Vagina (tissue), 2 donors: ENCODE data around the gene FSD1. TPM values are rescaled to one million over a fixed set of nuclear protein-coding genes. Genes with fewer than 3 reads are reported as not detected.

Source experiments
- DNase-seq, 2 donors: peaks; one replicate each; pipeline ENCODE4 v3.0.0-alpha.2; 2017; ENCODE audit errors: extremely low spot score in 2 of 2
- H3K27ac ChIP-seq: fragments of 200-600 bp; sonication (generic); one replicate; pipeline ENCODE4 v1.5.1; 2019
- H3K27me3 ChIP-seq: fragments of 200-600 bp; sonication (generic); one replicate; pipeline ENCODE4 v1.5.1; 2019
- H3K36me3 ChIP-seq, 2 donors: fragments of 200-600 bp; sonication (generic); one replicate each; pipeline ENCODE4 v1.5.1; 2017 to 2019
- H3K4me1 ChIP-seq: fragments of 200-600 bp; sonication (generic); one replicate; pipeline ENCODE4 v1.5.1; 2019
- H3K4me3 ChIP-seq, 2 donors: fragments of 200-600 bp; sonication (generic); 1 replicate in 1 of 2; 2 replicates in 1 of 2; pipeline ENCODE4 v1.5.1; 2016 to 2019
- H3K9me3 ChIP-seq: fragments of 200-600 bp; sonication (generic); one replicate; pipeline ENCODE4 v1.5.1; 2019
- POLR2A ChIP-seq, 2 donors: fragments of 450-650 bp; IDR thresholded peaks; one replicate each; pipeline ENCODE4 v1.6.1; 2017; ENCODE audit warnings: antibody characterized with exemption in 2 of 2, mild to moderate bottlenecking in 2 of 2, moderate library complexity in 2 of 2
- POLR2AphosphoS5 ChIP-seq, 2 donors: sonication (generic); formaldehyde crosslinking; IDR thresholded peaks; one replicate each; pipeline ENCODE4 v1.9.0; 2017; ENCODE audit warnings: antibody characterized with exemption in 2 of 2, mild to moderate bottlenecking in 2 of 2, low read depth in 1 of 2; ENCODE audit not compliant: insufficient read depth in 1 of 2
- intact Hi-C: fragments of 100-400 bp; cut with DNase I; formaldehyde crosslinking; loops from one replicate; pipeline ENCODE4 v1.15.1; 2023
- total RNA-seq: library from RNA; depleted of rRNA; stranded (reverse); fragments of >200 nt; gene quantifications from one replicate; pipeline ENCODE4 v1.2.3, GENCODE V29; 2016
- TF ChIP-seq, protein P1 (sequence below), 3 experiments: fragments of 450-650 bp in 2 of 3; fragments of 200-600 bp in 1 of 3; sonication (generic) in 1 of 3; IDR thresholded peaks; one replicate each; pipeline ENCODE4 v1.5.1; 2017 to 2019; ENCODE audit warnings: antibody characterized with exemption in 3 of 3, mild to moderate bottlenecking in 2 of 3, moderate library complexity in 2 of 3

Gene FSD1
- total RNA-seq, 1 donor from 2014 or later, result 1.7 TPM

DNA sequence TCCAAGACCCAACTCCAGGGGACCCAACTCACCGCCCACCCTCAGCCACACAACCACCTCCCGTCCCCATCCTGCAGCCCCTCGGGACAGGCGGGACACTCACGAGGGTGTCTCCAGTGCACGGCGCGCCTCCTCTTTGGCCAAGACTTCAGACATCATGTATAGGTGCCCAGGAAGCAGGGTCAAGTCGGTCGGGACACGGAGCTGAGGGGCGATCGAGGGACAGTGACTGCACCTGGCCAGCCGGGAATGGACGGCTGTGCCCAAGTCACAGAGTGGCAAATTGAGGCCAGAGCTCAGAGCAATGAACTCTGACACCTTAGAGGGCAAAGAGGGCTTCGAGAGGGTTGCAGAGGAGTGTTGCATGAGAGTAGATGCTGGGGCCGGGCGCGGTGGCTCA, 25.5 kb downstream of the FSD1 start:
- no peaks in the 10 kb centered on the region for H3K9me3 ChIP-seq
- H3K4me1 ChIP-seq, result peaks cover 22% of the 10 kb centered on the region
- no peaks in the 10 kb centered on the region for H3K27me3 ChIP-seq
- DNase-seq, result no peak
- H3K4me3 ChIP-seq, result no peak overlapping the region
- intact Hi-C loops, result no loop called here
- H3K36me3 ChIP-seq, result no peaks in the 10 kb centered on the region
- TF ChIP-seq, protein P1, sequence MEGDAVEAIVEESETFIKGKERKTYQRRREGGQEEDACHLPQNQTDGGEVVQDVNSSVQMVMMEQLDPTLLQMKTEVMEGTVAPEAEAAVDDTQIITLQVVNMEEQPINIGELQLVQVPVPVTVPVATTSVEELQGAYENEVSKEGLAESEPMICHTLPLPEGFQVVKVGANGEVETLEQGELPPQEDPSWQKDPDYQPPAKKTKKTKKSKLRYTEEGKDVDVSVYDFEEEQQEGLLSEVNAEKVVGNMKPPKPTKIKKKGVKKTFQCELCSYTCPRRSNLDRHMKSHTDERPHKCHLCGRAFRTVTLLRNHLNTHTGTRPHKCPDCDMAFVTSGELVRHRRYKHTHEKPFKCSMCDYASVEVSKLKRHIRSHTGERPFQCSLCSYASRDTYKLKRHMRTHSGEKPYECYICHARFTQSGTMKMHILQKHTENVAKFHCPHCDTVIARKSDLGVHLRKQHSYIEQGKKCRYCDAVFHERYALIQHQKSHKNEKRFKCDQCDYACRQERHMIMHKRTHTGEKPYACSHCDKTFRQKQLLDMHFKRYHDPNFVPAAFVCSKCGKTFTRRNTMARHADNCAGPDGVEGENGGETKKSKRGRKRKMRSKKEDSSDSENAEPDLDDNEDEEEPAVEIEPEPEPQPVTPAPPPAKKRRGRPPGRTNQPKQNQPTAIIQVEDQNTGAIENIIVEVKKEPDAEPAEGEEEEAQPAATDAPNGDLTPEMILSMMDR (IDR thresholded peaks at IDR 0.05), result no peak
- H3K27ac ChIP-seq, result no peak overlapping the region

DNA sequence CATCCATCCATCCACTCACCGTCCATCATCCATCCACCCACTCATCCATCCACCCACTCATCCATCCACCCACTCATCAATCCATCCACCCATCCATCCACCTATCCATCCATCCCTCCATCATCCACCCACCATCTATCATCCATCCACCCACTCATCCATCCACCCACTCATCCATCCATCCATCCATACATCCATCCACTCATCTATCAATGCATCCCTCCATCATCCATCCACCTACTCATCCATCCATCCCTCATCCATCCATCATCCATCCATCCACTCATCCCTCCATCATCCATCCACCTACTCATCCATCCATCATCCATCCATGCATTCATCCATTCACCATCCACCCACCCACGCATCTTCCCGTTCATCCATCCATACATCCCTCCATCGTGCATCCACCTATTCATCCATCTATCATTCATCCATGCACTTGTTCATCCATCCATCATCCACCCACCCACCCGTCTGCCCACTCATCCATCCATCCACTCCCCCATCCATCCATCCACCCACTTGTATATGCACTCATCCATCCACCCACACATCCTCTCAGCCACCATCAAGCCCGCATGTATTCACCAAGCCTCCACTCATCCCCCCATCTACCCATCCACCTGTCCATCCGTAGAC, 30.7 kb downstream of the FSD1 start:
- H3K4me3 ChIP-seq, result no peak overlapping the region
- H3K4me1 ChIP-seq, result peaks cover 6% of the 10 kb centered on the region
- DNase-seq, result no peak
- intact Hi-C loops, result no loop called here
- TF ChIP-seq POLR2A (IDR thresholded peaks at IDR 0.05) (no peak), POLR2AphosphoS5 (IDR thresholded peaks at IDR 0.05; ENCODE audit: insufficient read depth in 1 of 2, low read depth in 1 of 2) (no peak)
- TF ChIP-seq, protein P1 (IDR thresholded peaks at IDR 0.05), result no peak
- no peaks in the 10 kb centered on the region for H3K36me3 ChIP-seq
- no peaks in the 10 kb centered on the region for H3K27me3 ChIP-seq
- H3K9me3 ChIP-seq, result no peaks in the 10 kb centered on the region
- no peak overlapping the region for H3K27ac ChIP-seq

DNA sequence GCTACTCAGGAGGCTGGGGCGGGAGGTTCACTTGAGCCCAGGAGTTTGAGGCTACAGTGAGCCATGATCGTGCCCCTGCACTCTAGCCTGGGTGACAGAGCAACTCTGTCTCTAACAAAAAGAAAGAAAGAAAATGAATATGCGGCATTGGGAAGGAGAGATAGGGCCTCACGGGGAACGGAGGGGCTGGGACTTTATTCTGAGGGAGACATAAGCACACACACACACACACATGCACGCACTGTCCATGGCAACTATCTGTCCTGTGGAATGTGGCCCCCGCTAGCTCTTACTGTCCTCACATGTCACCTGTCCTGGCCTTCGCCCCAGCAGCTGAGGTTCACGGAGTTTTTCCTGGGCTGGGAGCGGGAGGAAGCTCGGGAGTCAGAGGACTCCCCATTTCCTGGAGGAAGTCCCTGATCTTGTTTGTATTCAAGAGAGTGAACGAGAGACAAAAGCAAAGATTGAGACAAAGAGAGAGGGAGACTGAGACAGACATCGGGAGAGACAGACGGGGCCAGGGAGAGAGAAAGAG, 33.6 kb downstream of the FSD1 start:
- no peaks in the 10 kb centered on the region for H3K9me3 ChIP-seq
- H3K36me3 ChIP-seq, result no peaks in the 10 kb centered on the region
- TF ChIP-seq POLR2AphosphoS5 (IDR thresholded peaks at IDR 0.05; ENCODE audit: insufficient read depth in 1 of 2, low read depth in 1 of 2) (no peak), POLR2A (IDR thresholded peaks at IDR 0.05) (no peak)
- TF ChIP-seq, protein P1 (IDR thresholded peaks at IDR 0.05), result no peak
- H3K4me3 ChIP-seq, result peak overlapping the region; percentile 49 to 57
- no peak for DNase-seq
- H3K27me3 ChIP-seq, result no peaks in the 10 kb centered on the region
- intact Hi-C loops, result no loop called here
- H3K27ac ChIP-seq, result peak overlapping the region; percentile 78
- peaks cover 11% of the 10 kb centered on the region for H3K4me1 ChIP-seq

DNA sequence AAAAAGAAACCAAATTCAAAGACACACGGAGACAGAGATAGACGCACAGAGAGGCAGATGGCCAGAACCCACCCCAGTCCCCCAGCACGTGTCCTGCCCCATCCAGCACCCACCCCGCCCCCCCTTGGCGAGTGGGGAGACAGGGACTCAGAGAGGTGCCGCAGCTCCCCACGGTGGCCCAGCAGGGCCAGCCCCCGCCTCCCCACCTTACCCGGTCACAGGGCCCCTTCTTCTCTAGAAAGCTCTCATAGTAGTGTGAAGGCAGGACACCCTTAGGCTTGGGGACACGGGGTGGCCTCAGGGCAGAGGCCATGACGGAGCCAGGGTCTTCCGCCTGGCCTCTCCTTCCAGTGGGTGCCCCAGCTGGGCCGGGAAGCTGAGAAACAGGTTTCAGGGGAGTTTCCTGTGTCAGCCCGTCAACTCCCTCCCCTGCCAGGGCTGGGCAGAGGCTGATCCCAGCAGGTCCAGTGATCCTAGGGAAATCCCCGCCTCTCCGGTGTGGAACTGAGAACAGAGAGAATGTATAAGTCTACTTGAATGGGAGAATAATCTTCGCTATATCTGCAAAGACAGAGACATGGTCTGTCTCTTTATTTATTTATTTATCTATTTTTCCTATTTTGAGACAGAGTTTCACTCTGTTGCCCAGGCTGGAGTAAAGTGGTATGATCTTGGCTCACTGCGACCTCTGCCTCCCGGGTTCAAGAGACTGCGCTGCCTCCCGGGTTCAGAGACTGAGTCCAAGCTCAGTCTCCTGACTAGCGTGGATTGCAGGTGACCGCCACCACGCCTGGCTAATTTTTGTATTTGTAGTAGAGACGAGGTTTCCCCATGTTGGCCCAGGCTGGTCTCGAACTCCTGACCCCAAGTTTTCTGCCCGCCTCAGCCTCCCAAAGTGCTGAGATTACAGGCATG, 34.3 kb downstream of the FSD1 start, which contains the start of gene STAP2:
Gene STAP2, minus strand, starts transcription at position 387 of the 915 bp plus-strand sequence. Its CDS starts 74 bp downstream, at position 313.
- H3K27ac ChIP-seq, result peak within 1 kb of the TSS; percentile 78
- TF ChIP-seq, protein P1 (IDR thresholded peaks at IDR 0.05), result no peak
- TF ChIP-seq POLR2AphosphoS5 (IDR thresholded peaks at IDR 0.05; ENCODE audit: insufficient read depth in 1 of 2, low read depth in 1 of 2), result peak; percentile 9 to 51
- no peak for TF ChIP-seq POLR2A (IDR thresholded peaks at IDR 0.05)
- intact Hi-C loops, result no loop called here
- no peaks in the 10 kb centered on the region for H3K27me3 ChIP-seq
- no peak for DNase-seq
- H3K9me3 ChIP-seq, result no peaks in the 10 kb centered on the region
- H3K4me3 ChIP-seq, result peak within 1 kb of the TSS; percentile 49 to 57
- no peaks in the 10 kb centered on the region for H3K36me3 ChIP-seq
- peaks cover 11% of the 10 kb centered on the region for H3K4me1 ChIP-seq
